Choroid plexus epithelial cell (primary cell): ENCODE data around the gene LSMEM2.
A peak's percentile ranks its signal among the peaks of the same experiment; 100 is the strongest.

Experiments
- DNase-seq: peaks from one replicate; pipeline ENCODE4 v3.0.0-alpha.2; 2010; ENCODE audit warnings: low read depth
- H3K4me3 ChIP-seq: 2 replicates; pipeline ENCODE4 v1.5.1; 2011; ENCODE audit warnings: low read depth, mild to moderate bottlenecking, control low read depth, low read length, moderate library complexity
- CTCF ChIP-seq: conservative IDR thresholded peaks from 2 replicates; pipeline ENCODE4 v1.5.1; 2011; ENCODE audit warnings: low read depth, mild to moderate bottlenecking, control low read depth, inconsistent platforms, low read length, moderate library complexity

The LSMEM2 gene

GRCh38 chr3:50323614-50324199, 44.8 kb downstream of the LSMEM2 start:
- no peak for DNase-seq
- TF ChIP-seq CTCF = no peak
- no peak overlapping the region for H3K4me3 ChIP-seq

DNA sequence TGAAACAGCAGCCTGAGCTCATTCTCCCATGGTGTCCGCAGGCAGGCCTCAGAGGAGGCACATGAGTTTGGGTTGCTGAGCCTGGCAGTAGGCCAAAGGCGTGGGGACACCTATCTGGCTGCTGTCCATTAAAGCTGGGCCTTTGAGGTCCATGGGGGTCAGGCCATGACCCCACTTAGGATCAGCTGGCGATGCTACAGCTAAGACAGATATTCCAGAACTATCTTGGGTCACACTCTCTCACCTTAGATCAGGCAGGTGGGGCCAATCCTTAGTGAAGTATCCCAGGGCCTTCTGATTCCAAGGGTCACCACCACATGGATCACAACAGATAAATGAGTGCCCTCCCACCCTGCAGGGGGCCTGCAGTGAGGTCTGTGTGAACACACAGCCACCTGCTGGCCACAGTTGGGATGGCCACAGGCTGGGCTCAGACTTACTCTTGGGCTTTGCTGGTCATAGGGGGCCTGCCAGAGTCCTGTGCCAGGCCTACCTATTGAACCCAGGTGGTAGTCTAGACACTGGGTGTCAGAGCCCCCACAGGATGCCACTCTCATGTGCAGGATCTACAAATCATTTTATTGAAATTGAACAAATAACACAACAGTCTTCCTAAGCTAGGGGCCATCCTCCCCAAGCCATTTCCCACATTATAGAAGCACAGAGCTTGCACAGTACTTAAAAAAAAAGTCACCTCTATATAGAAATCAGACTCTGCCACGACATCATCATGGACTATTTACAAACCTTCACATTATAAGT, 45.6 kb downstream of the LSMEM2 start:
- TF ChIP-seq CTCF = peak; percentile 93
- peak; percentile 87 for DNase-seq
- H3K4me3 ChIP-seq = no peak overlapping the region

DNA sequence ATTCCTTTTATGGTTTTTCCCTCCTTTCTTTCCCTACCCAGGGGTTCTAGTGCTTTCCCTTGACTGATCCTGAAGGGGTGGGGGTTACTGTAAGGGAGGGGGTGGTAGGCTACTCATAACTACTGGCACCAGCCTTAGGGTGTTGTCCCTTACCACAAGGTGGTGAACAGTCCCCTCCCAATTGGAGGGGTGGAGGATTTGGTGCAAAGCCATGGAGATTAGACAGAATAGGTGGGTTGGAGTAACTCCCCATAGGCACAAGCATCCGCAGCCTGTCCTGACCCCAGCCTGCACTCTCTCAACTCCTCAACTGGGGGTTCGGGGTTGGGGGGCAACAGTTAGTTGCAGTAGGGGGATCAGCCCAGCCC, 46.2 kb downstream of the LSMEM2 start:
- TF ChIP-seq CTCF = no peak
- no peak overlapping the region for H3K4me3 ChIP-seq
- DNase-seq = no peak

DNA sequence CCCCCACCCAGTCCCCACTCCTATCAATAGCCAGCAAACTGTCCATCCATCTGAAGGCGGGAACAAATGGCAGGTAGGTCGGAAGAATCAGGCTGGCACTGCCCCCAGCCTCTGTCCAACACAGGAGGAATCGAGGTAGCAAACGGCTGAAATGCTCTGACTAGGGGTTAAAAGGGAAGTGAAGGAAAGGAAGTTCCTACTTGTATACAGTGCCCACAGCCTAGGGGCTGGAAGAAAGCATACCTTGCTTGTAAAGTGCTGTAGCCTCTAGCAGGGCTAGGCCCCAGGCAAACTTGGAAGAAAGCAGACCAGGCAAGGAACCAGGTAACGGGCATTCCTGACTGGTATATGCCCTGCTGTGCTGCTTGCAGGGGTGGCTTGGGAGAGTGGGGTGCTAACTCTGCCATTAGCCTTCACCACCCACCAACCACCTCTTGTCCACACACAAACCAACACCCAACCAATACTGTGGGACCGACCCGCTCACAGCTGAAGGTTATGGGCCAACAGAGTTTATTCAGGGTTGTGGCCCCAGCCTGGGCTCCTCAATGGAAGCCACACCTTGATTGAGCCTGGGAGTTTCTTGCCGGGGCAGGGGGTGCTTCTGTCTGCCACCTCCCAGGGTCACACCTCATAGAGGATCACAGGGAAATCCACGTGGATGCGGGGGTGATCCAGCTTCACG, 46.8 kb downstream of the LSMEM2 start:
- H3K4me3 ChIP-seq = no peak overlapping the region
- DNase-seq = no peak
- no peak for TF ChIP-seq CTCF

- DNase-seq = no peak
Observed at GRCh38 chr3:50326182-50326541, 47.3 kb downstream of the LSMEM2 start.

DNA sequence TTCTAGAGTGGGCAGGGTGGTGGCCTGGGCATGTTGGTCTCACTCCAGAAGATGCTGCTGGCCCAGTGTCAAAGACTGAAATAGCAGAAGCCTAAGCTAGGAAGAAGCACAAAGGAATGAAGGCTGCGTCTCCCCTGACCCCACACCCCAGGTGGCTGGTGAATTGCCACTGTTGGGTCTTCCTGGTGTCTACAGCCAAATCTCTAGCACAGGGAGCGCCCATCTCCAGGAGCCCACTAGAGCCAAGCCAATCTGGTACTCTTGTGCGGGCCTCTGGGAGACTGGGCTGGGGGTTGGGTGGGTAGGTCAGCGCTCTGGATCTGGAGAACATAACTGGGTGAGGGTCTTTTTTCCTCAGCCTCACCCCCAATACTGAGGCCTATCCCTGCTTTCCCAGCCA, 48.2 kb downstream of the LSMEM2 start:
- TF ChIP-seq CTCF = no peak
- no peak for DNase-seq
- H3K4me3 ChIP-seq = peak overlapping the region; percentile 83

More at GRCh38 chr3:50326182-50326541, 47.3 kb downstream of the LSMEM2 start:
- no peak overlapping the region for H3K4me3 ChIP-seq
- TF ChIP-seq CTCF = no peak
